HL-60/S4 treated with phorbol 12-myristate 13-acetate at 8.2 ng/mL for 4 days and 3 days (cell line): ENCODE results near the gene FIS1.

Experiments used
- in situ Hi-C: fragments of 300-500 bp; cut with MboI; formaldehyde crosslinking; loops from 2 replicates; pipeline ENCODE4 v1.15.0; 2022; ENCODE audit warnings: low sequenced_read_pairs

FIS1 gene

DNA sequence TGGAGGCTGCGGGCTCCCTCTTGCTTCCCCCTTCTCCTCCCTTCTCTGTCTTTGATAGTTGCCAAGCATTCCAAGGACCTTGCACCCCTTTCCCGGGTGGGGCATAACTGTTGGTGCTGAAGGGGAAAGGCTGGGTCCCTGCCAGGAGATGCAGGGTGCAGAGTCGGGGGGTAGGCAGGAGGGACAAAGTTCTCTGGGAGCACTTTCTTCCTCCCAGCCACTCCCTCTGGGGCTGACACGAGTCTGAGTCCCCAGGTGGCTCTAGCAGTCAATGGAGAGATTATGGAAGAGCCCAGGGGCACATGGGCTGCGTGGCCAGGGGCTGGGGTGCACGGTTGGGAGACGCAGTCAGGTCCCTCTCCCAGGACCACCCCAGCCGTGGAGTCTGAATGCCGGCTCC, 9.4 kb downstream of the FIS1 start:
- in situ Hi-C loops, result no loop called here

DNA sequence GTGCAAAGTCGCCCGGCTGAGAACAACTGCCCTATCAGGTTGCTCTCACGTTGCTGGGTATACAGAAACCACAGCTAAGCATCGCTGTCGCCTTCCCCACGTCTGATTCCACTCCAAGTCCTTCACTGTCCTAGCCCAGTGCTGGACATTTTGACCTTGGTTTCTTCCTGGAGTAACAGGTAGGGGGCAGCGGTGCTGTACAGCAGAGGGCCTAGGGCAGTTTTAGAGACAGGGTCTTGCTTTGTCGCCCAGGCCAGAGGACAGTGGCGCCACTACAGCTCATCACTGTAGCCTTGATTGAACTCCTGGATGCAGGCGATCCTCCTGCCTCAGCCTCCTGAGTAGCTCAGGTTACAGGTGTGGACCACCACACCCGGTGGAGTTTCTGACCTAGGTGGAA, 9.8 kb downstream of the FIS1 start:
- in situ Hi-C loops, result no loop called here

DNA sequence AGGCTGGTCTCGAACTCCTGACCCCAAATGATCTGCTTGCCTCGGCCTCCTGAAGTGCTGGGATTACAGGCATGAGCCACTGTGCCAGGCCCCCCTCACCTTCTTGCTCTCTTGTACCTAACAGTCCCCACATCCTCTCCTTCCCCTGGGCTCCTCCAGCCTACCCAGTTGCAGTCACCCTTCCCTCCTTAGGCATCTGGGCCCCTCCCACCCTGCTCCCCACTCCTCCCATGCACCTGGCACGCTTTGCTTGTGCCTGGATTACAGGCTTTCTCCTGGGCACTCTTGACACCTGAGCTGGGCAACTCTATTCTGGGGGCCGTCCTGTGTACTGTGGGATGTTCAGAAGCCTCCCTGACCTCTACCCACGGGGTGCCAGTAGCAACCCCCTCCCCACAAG, 10.2 kb downstream of the FIS1 start:
- in situ Hi-C loops, result no loop called here

DNA sequence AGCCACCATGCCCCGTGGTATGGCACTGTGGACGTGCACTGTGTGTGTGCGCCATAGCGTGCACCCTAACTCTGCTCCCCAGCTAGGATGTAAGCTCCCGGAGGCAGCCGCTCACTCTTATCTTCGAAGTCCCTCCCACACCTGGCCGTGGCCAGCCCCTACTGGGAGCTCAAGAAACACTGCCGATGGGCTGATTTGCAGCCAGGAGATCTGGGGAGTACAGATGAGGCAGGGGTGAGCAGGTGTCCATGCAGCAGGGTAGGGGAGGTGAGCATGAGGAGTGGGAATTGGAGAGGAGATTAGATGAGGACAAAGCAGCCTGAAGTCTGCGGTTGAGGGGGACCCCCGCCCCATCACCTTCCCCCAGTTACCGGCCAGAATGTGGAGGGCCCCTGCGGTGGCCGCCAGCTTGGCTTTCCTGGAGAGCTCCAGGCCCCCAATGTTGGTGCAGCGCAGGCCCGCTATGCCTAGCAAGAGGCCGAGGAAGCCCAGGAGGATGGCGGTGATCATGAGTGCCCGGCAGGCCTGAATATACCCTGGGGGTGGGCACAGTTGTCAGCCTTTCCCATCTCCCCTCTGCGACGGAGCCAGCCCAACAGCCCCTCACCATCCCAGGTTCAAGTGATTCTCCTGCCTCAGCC, 10.9 kb downstream of the FIS1 start:
- in situ Hi-C loops, result no loop called here

DNA sequence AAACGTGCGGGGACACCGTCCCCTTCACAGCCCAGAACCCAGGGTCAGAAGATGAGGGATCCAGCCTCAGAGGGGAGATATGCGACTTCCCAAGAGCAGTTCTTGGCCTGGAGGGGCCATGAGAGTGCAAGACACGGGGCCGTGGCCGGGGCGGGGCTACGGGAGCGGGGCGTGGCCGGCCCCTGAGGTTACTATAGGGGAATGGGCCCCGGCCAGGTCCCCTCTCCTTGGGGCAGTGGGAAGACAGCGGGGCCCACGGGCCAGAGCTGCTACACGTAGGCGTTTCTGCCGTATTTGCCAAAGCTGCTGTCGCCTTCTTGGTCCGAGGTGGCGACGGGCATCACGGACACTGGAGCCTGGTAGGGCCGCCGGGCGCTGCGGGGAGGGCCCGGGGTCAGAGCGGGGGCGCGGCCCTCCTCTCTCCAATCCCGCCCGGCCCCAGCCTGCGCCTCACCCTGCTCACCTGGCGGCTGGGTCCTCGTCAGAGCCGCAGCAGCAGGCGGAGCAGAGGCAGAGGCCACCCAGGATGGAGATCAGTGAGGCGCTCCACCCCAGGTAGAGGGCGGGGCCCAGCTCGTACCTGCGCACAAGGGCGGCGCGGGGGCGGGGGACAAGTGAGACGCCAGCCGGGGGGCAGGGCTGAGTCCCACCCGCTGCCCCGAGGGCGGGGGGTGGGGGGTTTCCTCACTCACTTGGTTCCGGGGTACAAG, 12.6 kb downstream of the FIS1 start:
- in situ Hi-C loops, result no loop called here

DNA sequence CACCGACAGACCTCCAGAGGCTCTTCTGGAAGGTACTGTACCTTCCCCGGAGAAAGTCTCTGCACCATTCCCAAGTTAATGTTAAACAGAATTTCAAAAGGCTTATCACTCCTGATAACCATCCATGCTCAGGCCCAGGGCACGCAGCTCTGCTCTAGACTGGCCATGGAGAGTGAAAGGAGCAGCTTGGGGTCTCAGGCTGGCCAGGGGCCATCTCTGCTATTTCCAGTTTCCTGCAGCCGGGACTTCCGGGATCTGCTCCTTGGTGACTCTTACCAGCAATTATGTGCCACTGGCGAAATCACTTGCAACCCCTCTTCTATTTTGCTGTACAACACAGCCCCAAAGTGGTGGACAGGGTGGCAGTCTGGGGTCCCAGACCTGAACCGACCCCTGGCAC, 13.2 kb downstream of the FIS1 start:
- in situ Hi-C loops, result no loop called here

DNA sequence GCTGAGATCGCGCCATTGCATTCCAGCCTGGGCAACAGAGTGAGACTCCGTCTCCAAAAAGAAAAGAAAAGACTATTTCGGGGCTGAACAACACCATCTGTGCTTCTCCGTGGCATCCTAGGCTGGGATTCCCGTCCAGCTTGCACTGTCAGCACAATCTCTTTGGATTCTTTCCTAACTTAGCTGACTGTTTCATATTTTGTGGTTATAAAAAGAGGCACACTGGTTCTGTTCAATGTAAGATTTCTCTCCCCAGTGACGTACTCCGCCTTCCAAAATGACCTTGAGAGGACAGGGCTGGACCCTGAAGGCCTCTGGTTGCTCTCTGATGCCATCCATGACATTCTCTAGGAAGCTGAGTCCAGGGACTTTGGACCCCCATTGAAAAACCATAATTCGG, 18.2 kb downstream of the FIS1 start:
- in situ Hi-C loops, result no loop called here

DNA sequence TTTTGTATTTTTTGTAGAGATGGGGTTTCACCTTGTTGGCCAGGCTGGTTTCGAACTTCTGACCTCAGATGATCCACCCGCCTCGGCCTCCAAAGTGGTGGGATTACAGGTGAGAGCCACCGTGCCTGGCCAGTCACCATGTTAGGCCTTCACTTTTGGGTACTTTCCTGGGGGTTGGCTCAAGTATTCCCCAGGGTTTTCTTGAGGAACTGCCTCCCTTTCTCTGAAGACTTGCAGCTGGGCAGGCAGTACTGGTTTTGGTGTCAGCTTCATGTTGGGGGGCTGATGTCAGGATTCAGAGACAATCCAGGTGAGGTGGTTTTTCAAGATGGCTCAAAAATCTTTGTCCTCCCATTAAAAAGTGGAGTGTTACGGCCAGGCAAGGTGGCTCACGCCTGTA, 19.2 kb downstream of the FIS1 start:
- in situ Hi-C loops, result no loop called here

DNA sequence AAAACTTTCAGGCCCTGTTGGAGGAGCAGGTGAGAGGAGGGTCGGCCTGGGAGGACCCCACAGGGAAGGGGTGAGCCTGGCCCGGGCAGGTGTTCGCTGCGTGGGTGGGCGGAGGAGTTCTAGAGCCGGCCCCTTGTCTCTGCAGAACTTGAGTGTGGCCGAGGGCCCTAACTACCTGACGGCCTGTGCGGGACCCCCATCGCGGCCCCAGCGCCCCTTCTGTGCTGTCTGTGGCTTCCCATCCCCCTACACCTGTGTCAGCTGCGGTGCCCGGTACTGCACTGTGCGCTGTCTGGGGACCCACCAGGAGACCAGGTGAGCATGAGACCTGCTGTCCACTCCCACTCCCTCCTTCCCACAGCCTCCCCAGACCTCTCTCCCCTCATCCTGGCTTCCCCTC, 21.4 kb downstream of the FIS1 start:
- in situ Hi-C loops, result no loop called here

DNA sequence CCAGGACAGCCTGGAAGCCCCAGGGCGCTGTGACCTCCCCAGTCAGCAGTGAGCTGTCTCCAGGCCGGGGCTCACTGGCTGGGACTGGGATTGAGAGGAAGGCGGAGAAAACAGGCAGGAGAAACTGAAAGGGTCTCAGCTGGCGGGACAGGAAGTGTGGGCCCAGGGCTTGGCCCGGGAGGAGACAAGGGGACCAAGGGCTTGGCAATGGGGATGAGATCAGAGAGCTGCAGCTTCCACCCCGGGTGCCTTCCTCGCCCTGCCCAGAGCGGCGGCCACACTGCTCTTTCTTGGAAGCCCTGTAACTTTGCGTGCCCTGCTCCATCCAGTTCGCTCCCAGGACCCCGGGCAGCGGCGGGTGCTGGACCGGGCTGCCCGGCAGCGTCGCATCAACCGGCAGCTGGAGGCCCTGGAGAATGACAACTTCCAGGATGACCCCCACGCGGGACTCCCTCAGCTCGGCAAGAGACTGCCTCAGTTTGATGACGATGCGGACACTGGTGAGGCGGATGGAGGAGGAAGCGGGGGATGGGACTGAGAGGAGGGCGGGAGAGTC, 22.5 kb downstream of the FIS1 start:
- in situ Hi-C loops, result no loop called here

DNA sequence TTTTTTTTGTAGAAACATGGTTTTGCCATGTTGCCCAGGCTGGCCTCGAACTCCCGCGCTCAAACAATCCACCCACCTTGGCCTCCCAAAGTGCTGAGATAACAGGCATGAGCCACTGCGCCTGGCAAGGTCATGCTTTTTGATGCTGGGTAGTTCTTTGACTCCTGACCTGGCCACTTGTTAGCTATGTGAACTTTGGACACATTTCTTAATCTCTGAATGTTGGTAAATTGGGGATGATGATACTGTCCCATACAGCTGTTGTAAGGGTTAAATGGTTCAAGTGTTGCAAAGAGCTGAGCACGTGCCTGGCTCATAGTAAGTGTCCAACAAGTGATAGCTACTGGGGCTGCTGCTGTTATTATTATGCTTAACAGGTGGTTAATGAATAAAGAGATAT, 24.6 kb downstream of the FIS1 start:
- in situ Hi-C loops, result no loop called here

DNA sequence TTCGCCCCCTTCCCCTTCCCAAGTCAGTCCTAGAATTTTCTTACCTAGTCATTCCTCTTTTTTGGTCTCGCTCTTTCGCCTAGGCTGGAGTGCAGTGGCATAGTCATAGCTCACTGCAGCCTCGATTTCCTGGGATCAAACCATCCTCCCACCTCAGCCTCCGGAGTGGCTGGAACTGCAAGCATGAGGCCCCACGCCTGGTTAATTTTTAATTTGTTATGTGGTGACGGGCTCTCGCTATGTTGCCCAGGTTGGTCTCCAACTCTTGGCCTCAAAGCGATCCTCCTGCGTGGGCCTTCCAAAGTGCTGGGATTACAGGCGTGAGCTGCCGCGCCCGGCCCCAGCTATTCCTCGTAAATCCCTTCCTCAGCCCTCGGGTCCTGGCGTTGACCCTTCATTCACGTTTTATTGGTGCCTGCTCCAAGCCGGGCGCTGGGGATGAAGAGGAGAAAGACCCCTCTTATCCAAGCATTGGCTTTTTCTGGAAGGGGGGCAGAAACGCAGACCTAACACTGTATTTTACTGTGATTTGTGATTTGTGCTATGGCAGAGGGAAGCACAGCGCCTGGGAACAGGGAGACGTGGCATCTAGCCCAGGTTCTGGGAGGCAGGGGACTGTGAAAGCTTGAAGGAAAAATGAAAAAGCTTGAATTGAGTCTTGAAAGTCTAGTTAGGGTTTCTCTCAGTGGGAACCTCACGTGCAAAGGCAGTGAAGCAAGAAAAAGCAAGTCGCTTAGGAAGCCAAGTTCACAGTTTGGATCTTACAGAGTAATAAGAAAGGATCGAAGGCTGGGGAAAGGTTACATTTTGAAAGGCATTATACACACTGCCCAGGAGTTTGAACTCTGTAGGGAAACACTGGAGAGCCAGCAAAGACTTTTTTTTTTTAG, 26.4 kb downstream of the FIS1 start:
- in situ Hi-C loops, result no loop called here

DNA sequence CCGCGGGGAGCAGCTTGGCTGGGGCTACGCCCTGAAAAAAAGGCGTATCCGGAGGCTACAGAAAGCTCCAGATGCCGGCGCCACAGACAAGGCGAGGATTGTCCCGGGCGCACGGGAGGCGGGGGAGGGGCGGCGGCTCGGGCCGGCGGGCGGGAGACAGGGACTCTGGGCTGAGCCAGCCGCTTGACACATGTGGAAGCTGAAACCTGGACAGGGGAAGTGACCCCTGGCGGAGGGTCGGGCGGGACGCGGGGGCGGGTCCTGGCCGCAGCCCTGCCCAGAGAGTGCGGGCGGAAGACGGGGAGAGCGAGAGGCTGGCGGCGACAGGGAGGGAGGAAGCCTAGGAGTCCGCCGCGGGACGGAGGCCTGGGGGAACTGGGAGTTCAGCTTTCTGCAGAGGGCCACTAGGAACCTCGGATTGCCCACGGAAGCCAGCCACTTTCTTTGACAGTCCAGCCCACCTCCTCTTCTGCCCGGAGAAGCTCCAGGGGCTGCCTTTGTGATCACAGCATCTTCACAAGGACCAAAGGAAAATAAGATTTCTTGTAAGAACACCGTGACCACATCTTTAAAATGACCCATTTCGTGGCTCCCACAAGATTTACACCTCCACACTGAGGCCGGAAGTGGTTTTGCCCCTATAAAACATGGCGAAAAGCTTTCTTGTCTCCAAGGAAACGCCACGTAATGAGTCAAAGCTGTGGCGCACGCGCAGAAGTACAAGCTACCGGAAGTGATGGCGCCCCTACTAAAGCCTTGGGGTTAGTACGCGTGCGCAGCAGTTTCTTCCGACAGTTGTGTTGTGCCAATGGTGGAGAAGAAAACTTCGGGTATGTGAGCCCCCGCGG, 27.3 kb downstream of the FIS1 start, which contains the start of the genes PLOD3 and ZNHIT1:
Gene PLOD3 (minus strand): TSS at position 194 of the 848 bp plus-strand sequence. CDS start 307 bp downstream, outside the sequence.
Gene ZNHIT1 (plus strand): TSS at position 778 of the 848 bp plus-strand sequence. CDS start 31 bp downstream, at position 809.
- in situ Hi-C loops, result no loop called here

DNA sequence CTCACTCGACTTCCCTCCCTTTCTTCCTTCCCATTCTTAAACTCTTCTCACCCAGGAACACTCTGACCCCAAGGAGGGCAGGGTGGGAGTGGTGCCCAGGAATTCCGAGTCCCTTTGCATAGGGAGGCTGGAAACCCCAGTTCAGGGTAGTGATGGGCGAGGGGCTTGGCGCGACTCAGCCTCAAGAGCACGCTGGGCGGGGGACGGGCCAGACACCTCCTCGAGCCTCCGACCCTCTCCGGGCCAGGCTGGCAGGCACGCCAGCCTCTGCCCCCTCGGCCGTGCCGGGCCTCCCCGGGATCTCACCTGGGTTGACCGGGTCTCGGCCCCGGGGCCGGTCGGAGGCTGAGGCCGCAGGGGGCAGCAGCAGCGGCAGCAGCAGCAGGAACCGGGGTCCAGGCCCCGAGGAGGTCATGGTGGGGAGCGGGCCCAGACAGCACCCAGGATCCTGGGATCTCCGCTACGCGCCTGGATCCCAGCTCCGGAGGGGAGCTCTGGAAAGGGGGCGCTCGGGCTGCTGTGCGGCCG, 28.0 kb downstream of the FIS1 start:
- in situ Hi-C loops, result no loop called here

DNA sequence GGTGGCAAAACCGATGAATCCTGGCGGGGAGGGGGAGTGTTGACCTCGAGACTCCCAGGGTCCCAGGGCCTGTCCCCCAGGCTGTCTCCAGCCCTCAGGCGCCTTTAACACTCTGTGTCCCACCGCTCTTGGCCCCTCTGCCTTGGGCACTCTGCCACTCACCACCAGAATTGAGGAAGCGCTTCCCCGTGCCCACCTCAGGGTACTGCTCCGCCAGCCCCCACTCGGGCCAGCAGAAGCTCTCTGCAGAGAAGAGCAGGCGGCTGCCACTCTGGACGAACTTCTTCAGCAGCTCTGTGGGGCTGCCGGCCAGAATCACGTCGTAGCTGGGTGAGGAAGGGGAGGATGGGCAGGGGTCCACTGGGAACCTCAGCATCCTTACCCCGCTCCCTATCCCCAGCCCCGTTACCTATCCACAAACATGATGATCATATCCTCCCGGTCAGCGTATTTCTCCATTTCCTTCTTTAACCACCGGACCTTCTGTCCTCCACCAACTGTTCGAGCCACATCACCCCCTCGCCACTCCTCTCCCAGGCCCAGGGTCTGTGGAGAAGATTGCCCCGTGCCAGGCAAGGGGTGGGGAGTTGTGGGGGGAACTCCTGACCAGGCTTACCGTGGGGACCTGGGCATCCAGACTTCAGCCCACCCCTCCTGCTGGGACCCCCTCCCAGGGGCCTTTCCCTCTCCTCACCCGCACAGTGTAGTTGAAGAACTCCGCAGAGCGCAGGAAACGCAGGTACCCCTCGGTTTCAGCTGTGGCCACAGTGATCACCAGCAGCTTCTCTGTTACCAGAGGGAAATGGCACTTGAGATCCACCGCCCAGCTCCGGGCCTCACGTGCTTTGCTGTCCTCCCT, 28.7 kb downstream of the FIS1 start:
- in situ Hi-C loops, result no loop called here

DNA sequence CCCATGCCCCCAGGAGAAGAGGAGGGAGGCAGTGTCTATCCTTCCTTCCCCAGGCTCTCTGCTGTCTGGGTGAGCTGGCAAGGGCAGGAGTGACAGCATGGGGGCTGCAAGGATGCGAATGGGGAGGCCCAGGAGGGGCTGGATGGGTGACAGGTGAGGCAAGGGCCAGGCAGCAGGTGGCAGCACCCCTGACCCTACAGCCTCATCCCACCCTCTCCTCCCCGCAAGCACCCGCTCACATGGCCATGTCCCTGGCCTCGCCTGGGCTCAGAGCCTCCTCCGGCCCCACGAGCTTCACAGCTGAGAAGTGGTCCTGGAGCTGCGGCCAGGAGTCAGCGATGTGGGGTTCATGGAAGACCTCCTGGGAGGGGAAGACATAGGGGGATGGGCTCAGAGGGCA, 32.9 kb downstream of the FIS1 start:
- in situ Hi-C loops, result no loop called here

DNA sequence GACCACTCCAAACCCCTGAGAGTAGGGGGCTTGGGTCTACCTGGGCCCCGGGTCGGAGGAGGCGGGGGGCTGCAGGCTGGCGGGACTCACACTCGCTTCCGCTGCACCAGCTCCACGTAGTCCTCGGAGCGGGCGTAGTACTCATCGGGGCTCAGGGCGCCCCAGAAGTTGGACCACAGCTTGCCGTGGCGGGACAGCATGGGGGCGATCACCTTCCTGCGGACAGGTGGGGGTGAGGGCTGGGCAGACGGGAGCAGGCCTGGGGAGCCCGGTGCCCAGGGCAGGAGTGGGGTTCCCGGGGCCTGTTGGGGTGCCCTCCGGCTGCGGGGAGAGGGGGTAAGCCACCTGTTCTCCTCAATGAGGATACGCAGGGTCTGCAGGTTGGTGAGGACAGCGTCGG, 33.4 kb downstream of the FIS1 start:
- in situ Hi-C loops, result no loop called here

DNA sequence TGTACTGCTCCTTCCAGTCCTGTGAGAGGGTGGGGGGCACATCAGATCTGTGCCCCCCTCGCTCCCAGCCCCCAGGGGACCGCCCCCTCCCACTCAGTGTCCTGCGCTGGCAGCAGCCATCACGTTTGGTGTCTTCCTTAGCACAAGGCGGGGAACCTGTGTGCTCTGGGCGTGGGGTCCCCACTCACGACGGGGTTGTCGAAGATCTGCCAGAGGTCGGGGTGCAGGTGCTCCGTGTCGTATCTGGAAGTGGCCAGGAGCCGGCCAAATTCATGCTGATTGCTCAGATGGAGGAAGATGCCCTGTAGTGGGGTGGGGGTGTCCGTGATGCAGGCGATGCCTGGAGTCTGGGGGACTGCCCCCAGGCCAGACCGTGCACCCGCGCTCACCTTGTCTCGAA, 34.7 kb downstream of the FIS1 start:
- in situ Hi-C loops, result no loop called here

DNA sequence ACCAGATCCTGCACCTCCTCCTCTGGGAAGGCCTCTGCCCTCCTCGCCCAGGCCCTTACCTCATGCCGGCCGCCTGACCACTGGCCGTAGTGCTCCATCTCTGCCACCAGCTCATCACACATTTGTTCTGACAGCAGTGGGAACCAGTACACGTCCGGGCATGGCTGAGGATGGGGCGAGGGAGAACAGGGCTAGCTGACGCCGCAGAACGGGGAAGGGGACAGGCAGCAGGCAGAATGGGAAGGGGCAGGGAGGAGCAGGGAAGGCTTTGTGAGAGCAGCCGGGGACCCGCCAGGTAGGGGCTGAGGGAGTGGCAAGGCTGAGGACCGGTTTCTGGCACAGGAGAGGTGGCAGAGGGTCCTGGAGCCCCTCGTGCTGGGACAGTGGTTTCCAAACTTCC, 36.1 kb downstream of the FIS1 start:
- in situ Hi-C loops, result no loop called here
